ENCODE measurements around the gene SLC37A2. TPM values are rescaled to one million over a fixed set of nuclear protein-coding genes. Genes with fewer than 3 reads are reported as not detected.

The SLC37A2 gene
- 1.3 TPM for polyA plus RNA-seq (2013, experiment 1 of 2)
- polyA plus RNA-seq (2013, experiment 2 of 2): 1.7 TPM

DNA sequence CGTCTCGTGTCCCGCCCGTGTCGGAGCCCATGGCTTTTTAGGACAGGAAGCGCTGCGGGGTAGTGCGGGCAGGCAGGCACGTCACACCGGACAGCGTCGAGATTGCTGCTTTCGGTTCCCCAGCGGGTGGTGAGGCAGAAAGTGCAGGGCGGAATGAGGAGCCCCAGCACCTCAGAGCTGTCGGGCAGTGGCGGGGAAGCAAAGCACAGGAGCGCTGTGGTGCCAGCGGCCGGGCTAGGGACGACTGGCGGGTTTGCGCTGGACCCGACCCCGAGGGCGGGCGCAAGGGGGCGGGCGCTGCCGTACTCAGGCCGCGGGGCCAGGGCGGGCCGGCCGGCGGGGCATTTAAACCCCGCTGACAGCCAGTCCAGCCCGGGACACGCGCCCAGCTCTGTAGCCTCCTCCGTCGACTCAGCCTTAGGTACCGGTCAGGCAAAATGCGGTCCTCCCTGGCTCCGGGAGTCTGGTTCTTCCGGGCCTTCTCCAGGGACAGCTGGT lies at the start of gene SLC37A2:
SLC37A2 (plus strand) TSS at position 375 of the 498 bp plus-strand sequence; CDS start at position 438, 63 bp downstream.
- H2AFZ ChIP-seq (ENCODE audit: low read depth, low read length): peak within 1 kb of the TSS; percentile 91
- peak within 1 kb of the TSS; percentile 86 for H3K9ac ChIP-seq (ENCODE audit: low read length)
- under 1% methylated on average over 44 of the region's 46 CpGs for WGBS
- peaks cover 0 to 3% of the 10 kb centered on the region in 2 experiments for H3K27me3 ChIP-seq (ENCODE audit: control insufficient read depth in 1 of 2, insufficient read depth in 1 of 2, low read length in 2 of 2)
- peak within 1 kb of the TSS; percentile 92 for H2BK15ac ChIP-seq (ENCODE audit: low read depth, poor library complexity, severe bottlenecking)
- H2AK5ac ChIP-seq (ENCODE audit: low read length, severe bottlenecking): no peak within 1 kb of the TSS
- H3K14ac ChIP-seq (ENCODE audit: low read length in 2 of 2): peak within 1 kb of the TSS in 1 of 2 experiments; percentile 74
- peak within 1 kb of the TSS; percentile 100 for H3K4me2 ChIP-seq (ENCODE audit: low read length, poor library complexity, severe bottlenecking)
- no peak within 1 kb of the TSS for H3K27ac ChIP-seq (ENCODE audit: low read length, poor library complexity, severe bottlenecking)
- peak within 1 kb of the TSS; percentile 80 to 90 for H3K18ac ChIP-seq (ENCODE audit: low read depth in 1 of 2, low read length in 2 of 2)
- H4K91ac ChIP-seq (ENCODE audit: low read length): peak within 1 kb of the TSS; percentile 21
- peaks cover 14% of the 10 kb centered on the region for H3K4me1 ChIP-seq (ENCODE audit: control insufficient read depth, insufficient read depth, low read depth, low read length)
- DNase-seq: peak; percentile 72
- H4K8ac ChIP-seq (ENCODE audit: low read length): peak within 1 kb of the TSS; percentile 82
- H2BK120ac ChIP-seq (ENCODE audit: low read depth, low read length): no peak within 1 kb of the TSS
- peak within 1 kb of the TSS; percentile 51 to 83 for H3K23ac ChIP-seq (ENCODE audit: low read length in 2 of 2)
- no peaks in the 10 kb centered on the region for H3K9me3 ChIP-seq (ENCODE audit: control insufficient read depth, low read length)
- peak within 1 kb of the TSS in 1 of 2 experiments; percentile 28 for H2BK12ac ChIP-seq (ENCODE audit: low read length in 2 of 2)
- peak within 1 kb of the TSS in 1 of 2 experiments; percentile 30 for H3K4ac ChIP-seq (ENCODE audit: low read depth in 1 of 2, low read length in 2 of 2)
- no peaks in the 10 kb centered on the region for H3K36me3 ChIP-seq (ENCODE audit: control insufficient read depth in 1 of 2, insufficient read depth in 2 of 2, low read depth in 1 of 2, low read length in 2 of 2)
- H3K4me3 ChIP-seq (ENCODE audit: insufficient read depth in 1 of 2, low read depth in 1 of 2, low read length in 2 of 2): peak within 1 kb of the TSS; percentile 70 to 89
- H3K79me1 ChIP-seq (replicated peaks; ENCODE audit: low read length, poor library complexity, severe bottlenecking): no peaks in the 10 kb centered on the region
- H2BK5ac ChIP-seq (ENCODE audit: low read depth, low read length, poor library complexity, severe bottlenecking): no peak within 1 kb of the TSS

DNA sequence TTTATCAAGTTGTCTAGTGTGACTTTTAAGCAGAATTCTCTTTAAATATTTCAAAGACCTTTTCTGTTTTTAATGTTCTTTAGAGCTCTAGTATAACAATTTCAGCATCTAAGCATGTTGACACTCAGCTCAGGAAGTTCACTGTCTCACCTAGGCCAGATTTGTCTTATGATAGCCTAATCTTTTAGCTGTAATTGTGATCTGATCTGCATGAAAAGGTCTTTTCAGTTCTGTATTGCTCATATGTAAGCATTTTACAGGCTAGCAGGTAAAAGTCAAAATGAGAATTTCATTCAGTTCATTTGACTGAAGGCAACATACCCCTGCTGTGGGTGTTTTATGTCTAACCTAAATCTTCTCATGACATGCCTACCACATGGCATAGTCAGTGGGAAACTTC lies 46.7 kb upstream of the SLC37A2 start:
- H3K4me2 ChIP-seq (ENCODE audit: low read length, poor library complexity, severe bottlenecking): no peak overlapping the region
- no peak overlapping the region for H3K27ac ChIP-seq (ENCODE audit: low read length, poor library complexity, severe bottlenecking)
- H3K79me1 ChIP-seq (replicated peaks; ENCODE audit: low read length, poor library complexity, severe bottlenecking): no peaks in the 10 kb centered on the region
- H3K9me3 ChIP-seq (ENCODE audit: control insufficient read depth, low read length): no peaks in the 10 kb centered on the region
- no peak overlapping the region for H3K4ac ChIP-seq (ENCODE audit: low read depth in 1 of 2, low read length in 2 of 2)
- no peaks in the 10 kb centered on the region for H3K36me3 ChIP-seq (ENCODE audit: control insufficient read depth in 1 of 2, insufficient read depth in 2 of 2, low read depth in 1 of 2, low read length in 2 of 2)
- H3K9ac ChIP-seq (ENCODE audit: low read length): no peak overlapping the region
- no peak overlapping the region for H2BK12ac ChIP-seq (ENCODE audit: low read length in 2 of 2)
- no peaks in the 10 kb centered on the region for H3K27me3 ChIP-seq (ENCODE audit: control insufficient read depth in 1 of 2, insufficient read depth in 1 of 2, low read length in 2 of 2)
- no peak for DNase-seq
- H4K91ac ChIP-seq (ENCODE audit: low read length): no peak overlapping the region
- H2BK120ac ChIP-seq (ENCODE audit: low read depth, low read length): no peak overlapping the region
- H2AK5ac ChIP-seq (ENCODE audit: low read length, severe bottlenecking): no peak overlapping the region
- H4K8ac ChIP-seq (ENCODE audit: low read length): no peak overlapping the region
- H3K4me3 ChIP-seq (ENCODE audit: insufficient read depth in 1 of 2, low read depth in 1 of 2, low read length in 2 of 2): no peak overlapping the region
- H2BK5ac ChIP-seq (ENCODE audit: low read depth, low read length, poor library complexity, severe bottlenecking): no peak overlapping the region
- H3K18ac ChIP-seq (ENCODE audit: low read depth in 1 of 2, low read length in 2 of 2): no peak overlapping the region
- no peak overlapping the region for H3K14ac ChIP-seq (ENCODE audit: low read length in 2 of 2)
- H3K23ac ChIP-seq (ENCODE audit: low read length in 2 of 2): no peak overlapping the region
- no peak overlapping the region for H2AFZ ChIP-seq (ENCODE audit: low read depth, low read length)
- H2BK15ac ChIP-seq (ENCODE audit: low read depth, poor library complexity, severe bottlenecking): no peak overlapping the region
- H3K4me1 ChIP-seq (ENCODE audit: control insufficient read depth, insufficient read depth, low read depth, low read length): no peaks in the 10 kb centered on the region

DNA sequence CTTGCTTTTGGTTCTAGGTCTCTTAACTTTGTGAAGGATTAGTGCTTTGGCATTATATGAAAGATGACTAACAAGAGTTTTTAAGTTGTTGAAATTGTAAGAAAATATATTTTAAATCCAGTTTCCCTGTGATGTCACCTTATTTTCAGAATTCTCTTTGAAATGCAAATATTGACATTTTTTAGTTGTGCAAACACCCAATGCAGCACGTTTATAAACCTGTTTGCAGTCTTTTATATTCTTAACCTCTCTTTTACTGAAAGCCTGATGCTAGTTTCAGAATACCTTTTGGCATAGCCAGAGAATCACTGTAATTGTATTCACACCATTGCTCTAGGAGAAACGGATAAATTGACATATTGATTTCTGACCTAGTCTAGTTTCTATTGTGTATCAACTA lies 42.8 kb upstream of the SLC37A2 start:
- Histone ChIP-seq H3K4ac (ENCODE audit: low read depth in 1 of 2, low read length in 2 of 2) (no peak overlapping the region), H3K79me1 (replicated peaks; ENCODE audit: low read length, poor library complexity, severe bottlenecking) (no peaks in the 10 kb centered on the region), H2BK120ac (ENCODE audit: low read depth, low read length) (no peak overlapping the region), H3K27ac (ENCODE audit: low read length, poor library complexity, severe bottlenecking) (no peak overlapping the region), H2AK5ac (ENCODE audit: low read length, severe bottlenecking) (no peak overlapping the region), H3K9me3 (ENCODE audit: control insufficient read depth, low read length) (no peaks in the 10 kb centered on the region), H4K8ac (ENCODE audit: low read length) (no peak overlapping the region), H3K4me2 (ENCODE audit: low read length, poor library complexity, severe bottlenecking) (no peak overlapping the region), H2BK12ac (ENCODE audit: low read length in 2 of 2) (no peak overlapping the region), H3K27me3 (ENCODE audit: control insufficient read depth in 1 of 2, insufficient read depth in 1 of 2, low read length in 2 of 2) (no peaks in the 10 kb centered on the region), H3K14ac (ENCODE audit: low read length in 2 of 2) (no peak overlapping the region), H3K36me3 (ENCODE audit: control insufficient read depth in 1 of 2, insufficient read depth in 2 of 2, low read depth in 1 of 2, low read length in 2 of 2) (no peaks in the 10 kb centered on the region), H3K23ac (ENCODE audit: low read length in 2 of 2) (no peak overlapping the region), H3K4me3 (ENCODE audit: insufficient read depth in 1 of 2, low read depth in 1 of 2, low read length in 2 of 2) (no peak overlapping the region), H2BK15ac (ENCODE audit: low read depth, poor library complexity, severe bottlenecking) (no peak overlapping the region), H3K4me1 (ENCODE audit: control insufficient read depth, insufficient read depth, low read depth, low read length) (no peaks in the 10 kb centered on the region), H3K18ac (ENCODE audit: low read depth in 1 of 2, low read length in 2 of 2) (no peak overlapping the region), H4K91ac (ENCODE audit: low read length) (no peak overlapping the region), H3K9ac (ENCODE audit: low read length) (no peak overlapping the region), H2BK5ac (ENCODE audit: low read depth, low read length, poor library complexity, severe bottlenecking) (no peak overlapping the region), H2AFZ (ENCODE audit: low read depth, low read length) (no peak overlapping the region)
- 100% methylated on average over 1 of the region's 2 CpGs for WGBS
- no peak for DNase-seq

DNA sequence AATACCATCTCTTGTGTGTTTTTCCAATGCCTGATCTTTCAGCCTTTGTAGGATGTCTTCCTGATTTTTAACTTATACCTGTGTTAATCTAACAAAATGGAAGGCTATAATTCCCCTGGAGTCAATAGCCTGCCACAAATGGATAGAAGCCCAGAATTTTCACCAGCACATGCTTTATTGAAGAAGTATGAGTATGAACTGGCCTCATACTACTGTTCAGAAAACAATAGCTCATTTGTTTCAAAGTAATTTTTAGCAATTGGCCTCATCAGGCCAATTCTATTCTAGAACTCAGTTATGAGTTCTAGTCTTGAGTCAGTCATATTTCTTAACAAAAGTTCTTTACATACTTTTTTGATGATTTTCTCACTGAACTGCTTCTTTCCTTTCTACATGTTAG lies 40.6 kb upstream of the SLC37A2 start:
- no peak overlapping the region for H2BK12ac ChIP-seq (ENCODE audit: low read length in 2 of 2)
- no peak overlapping the region for H3K4ac ChIP-seq (ENCODE audit: low read depth in 1 of 2, low read length in 2 of 2)
- H3K18ac ChIP-seq (ENCODE audit: low read depth in 1 of 2, low read length in 2 of 2): no peak overlapping the region
- no peak overlapping the region for H2AFZ ChIP-seq (ENCODE audit: low read depth, low read length)
- peak overlapping the region; percentile 11 for H3K9ac ChIP-seq (ENCODE audit: low read length)
- no peak overlapping the region for H3K23ac ChIP-seq (ENCODE audit: low read length in 2 of 2)
- no peaks in the 10 kb centered on the region for H3K36me3 ChIP-seq (ENCODE audit: control insufficient read depth in 1 of 2, insufficient read depth in 2 of 2, low read depth in 1 of 2, low read length in 2 of 2)
- H2BK120ac ChIP-seq (ENCODE audit: low read depth, low read length): no peak overlapping the region
- no peak overlapping the region for H3K27ac ChIP-seq (ENCODE audit: low read length, poor library complexity, severe bottlenecking)
- H3K4me2 ChIP-seq (ENCODE audit: low read length, poor library complexity, severe bottlenecking): no peak overlapping the region
- H2AK5ac ChIP-seq (ENCODE audit: low read length, severe bottlenecking): no peak overlapping the region
- H3K27me3 ChIP-seq (ENCODE audit: control insufficient read depth in 1 of 2, insufficient read depth in 1 of 2, low read length in 2 of 2): no peaks in the 10 kb centered on the region
- H4K91ac ChIP-seq (ENCODE audit: low read length): no peak overlapping the region
- DNase-seq: no peak
- H3K14ac ChIP-seq (ENCODE audit: low read length in 2 of 2): no peak overlapping the region
- no peaks in the 10 kb centered on the region for H3K9me3 ChIP-seq (ENCODE audit: control insufficient read depth, low read length)
- H3K4me1 ChIP-seq (ENCODE audit: control insufficient read depth, insufficient read depth, low read depth, low read length): no peaks in the 10 kb centered on the region
- no peaks in the 10 kb centered on the region for H3K79me1 ChIP-seq (replicated peaks; ENCODE audit: low read length, poor library complexity, severe bottlenecking)
- no peak overlapping the region for H4K8ac ChIP-seq (ENCODE audit: low read length)
- H2BK5ac ChIP-seq (ENCODE audit: low read depth, low read length, poor library complexity, severe bottlenecking): no peak overlapping the region
- no peak overlapping the region for H2BK15ac ChIP-seq (ENCODE audit: low read depth, poor library complexity, severe bottlenecking)
- H3K4me3 ChIP-seq (ENCODE audit: insufficient read depth in 1 of 2, low read depth in 1 of 2, low read length in 2 of 2): no peak overlapping the region

Data from mesenchymal stem cell (in vitro differentiated cells and primary cell).